Chondrocyte (in vitro differentiated cells): ENCODE data around the gene MYH14. TPM values are rescaled to one million over a fixed set of nuclear protein-coding genes. Genes with fewer than 3 reads are reported as not detected.
A peak's percentile ranks its signal among the peaks of the same experiment; 100 is the strongest.
"Not testable (repeated sequence)": the region's sequence is repeated elsewhere in the genome, so short reads cannot be mapped to it uniquely, and the experiment has no call there.

Experiments
- DNase-seq: peaks from one replicate; pipeline ENCODE4 v3.0.0; 2021; ENCODE audit warnings: mixed read lengths, low spot score
- H3K27ac Mint-ChIP-seq: one replicate; pipeline ENCODE4 v1.8.0; 2021; ENCODE audit warnings: mild to moderate bottlenecking, moderate library complexity, mixed read lengths; ENCODE audit not compliant: unreplicated experiment
- H3K27me3 Mint-ChIP-seq: 2 replicates; pipeline ENCODE4 v1.8.0; 2021; ENCODE audit warnings: low read depth, mixed read lengths
- H3K36me3 Mint-ChIP-seq: 2 replicates; pipeline ENCODE4 v1.8.0; 2021; ENCODE audit warnings: low read depth, mixed read lengths
- H3K4me1 Mint-ChIP-seq: 2 replicates; pipeline ENCODE4 v1.8.0; 2021; ENCODE audit warnings: low read depth, mild to moderate bottlenecking, mixed read lengths
- H3K4me3 Mint-ChIP-seq: one replicate; pipeline ENCODE4 v1.8.0; 2021; ENCODE audit warnings: mild to moderate bottlenecking, moderate library complexity, mixed read lengths; ENCODE audit not compliant: unreplicated experiment
- H3K9me3 Mint-ChIP-seq: 2 replicates; pipeline ENCODE4 v1.8.0; 2021; ENCODE audit warnings: low read depth, mixed read lengths
- CTCF ChIP-seq: fragments of 200-600 bp; sonication (generic); IDR thresholded peaks from 2 replicates; pipeline ENCODE4 v1.5.0; 2021; ENCODE audit warnings: antibody characterized with exemption, mild to moderate bottlenecking, moderate library complexity
- total RNA-seq: library from RNA; stranded (reverse); gene quantifications from 3 replicates; pipeline ENCODE4 v1.2.1, GENCODE V29; 2021

The MYH14 gene
- total RNA-seq, 1 donor from 2014 or later, result 10.2 TPM

GRCh38 chr19:50328224-50328872, 124.9 kb downstream of the MYH14 start:
- peak overlapping the region; percentile 51 for H3K4me3 Mint-ChIP-seq
- no peak for DNase-seq
- H3K4me1 Mint-ChIP-seq, result peaks cover 51% of the 10 kb centered on the region
- H3K36me3 Mint-ChIP-seq, result peaks cover 4% of the 10 kb centered on the region
- H3K27ac Mint-ChIP-seq, result no peak overlapping the region
- H3K9me3 Mint-ChIP-seq, result no peaks in the 10 kb centered on the region
- TF ChIP-seq CTCF, result peak; percentile 40
- peaks cover 22% of the 10 kb centered on the region for H3K27me3 Mint-ChIP-seq

GRCh38 chr19:50328873-50329145, 125.4 kb downstream of the MYH14 start:
- peaks cover 3% of the 10 kb centered on the region for H3K36me3 Mint-ChIP-seq
- H3K27me3 Mint-ChIP-seq, result peaks cover 22% of the 10 kb centered on the region
- peak; percentile 6 for TF ChIP-seq CTCF
- H3K9me3 Mint-ChIP-seq, result no peaks in the 10 kb centered on the region
- H3K4me1 Mint-ChIP-seq, result peaks cover 55% of the 10 kb centered on the region
- DNase-seq, result no peak
- no peak overlapping the region for H3K27ac Mint-ChIP-seq
- H3K4me3 Mint-ChIP-seq, result no peak overlapping the region

- H3K4me1 Mint-ChIP-seq, result peaks cover 59% of the 10 kb centered on the region
- DNase-seq, result peak; percentile 98
- TF ChIP-seq CTCF, result no peak
- no peaks in the 10 kb centered on the region for H3K9me3 Mint-ChIP-seq
- H3K36me3 Mint-ChIP-seq, result peaks cover 3% of the 10 kb centered on the region
- peak within 1 kb of the TSS; percentile 70 for H3K4me3 Mint-ChIP-seq
- peaks cover 22% of the 10 kb centered on the region for H3K27me3 Mint-ChIP-seq
- H3K27ac Mint-ChIP-seq, result peak within 1 kb of the TSS; percentile 86
Observed at GRCh38 chr19:50329146-50329925, 125.9 kb downstream of the MYH14 start, which contains the start of gene KCNC3. TSS of gene KCNC3 (minus strand) at chr19:50329377. CDS start at chr19:50329082, 295 bp downstream.

GRCh38 chr19:50329926-50330294, 126.5 kb downstream of the MYH14 start:
- peak overlapping the region; percentile 70 for H3K4me3 Mint-ChIP-seq
- H3K36me3 Mint-ChIP-seq, H3K9me3 Mint-ChIP-seq: not testable (repeated sequence)
- peak overlapping the region; percentile 86 for H3K27ac Mint-ChIP-seq
- H3K27me3 Mint-ChIP-seq, result peaks cover 22% of the 10 kb centered on the region
- H3K4me1 Mint-ChIP-seq, result peaks cover 59% of the 10 kb centered on the region
- DNase-seq, result peak; percentile 65

GRCh38 chr19:50330365-50331078, 127.1 kb downstream of the MYH14 start:
- TF ChIP-seq CTCF, result no peak
- Mint-ChIP-seq H3K4me1 (peaks cover 59% of the 10 kb centered on the region), H3K36me3 (peaks cover 3% of the 10 kb centered on the region), H3K4me3 (peak overlapping the region; percentile 70), H3K27ac (peak overlapping the region; percentile 86), H3K27me3 (peaks cover 22% of the 10 kb centered on the region), H3K9me3 (peaks cover 5% of the 10 kb centered on the region)
- peak; percentile 75 for DNase-seq
